K562 (cell line): ENCODE data around the gene PAN3. TPM values are rescaled to one million over a fixed set of nuclear protein-coding genes. Genes with fewer than 3 reads are reported as not detected.

Experiments used
- ATAC-seq: fragments of 200-7000 bp; cut with Tn5 transposase; 3 replicates; pipeline ENCODE4 v1.9.1; 2020; ENCODE audit warnings: moderate library complexity
- BruUV-seq: library from RNA; stranded (reverse); fragments of 400-500 nt; replicated peaks from 2 replicates; lab custom pipeline; 2021; lab: Mats Ljungman, UMichigan
- CTCF ChIA-PET: fragments of 300-600 bp; formaldehyde crosslinking; extraction: SDS; loops from one replicate; lab custom pipeline; 2021; ENCODE audit warnings: low intra/inter-chr PET ratio; lab: Yijun Ruan, JAX
- POLR2A ChIA-PET: fragments of 300-600, 350-650 bp; sonication (Branson Sonifier 250); formaldehyde crosslinking; extraction: SDS; loops from one replicate; lab custom pipeline; 2021; ENCODE audit warnings: antibody characterized with exemption, inconsistent platforms; lab: Yijun Ruan, JAX
- DNase-seq, 4 experiments: peaks; one replicate each; pipeline versions ENCODE4 v3.0.0 to v3.0.0-alpha.2; 2011 to 2018; ENCODE audit warnings: low spot score in 3 of 4, mixed read lengths in 3 of 4; ENCODE audit errors: extremely low read depth in 1 of 4
- FAIRE-seq: peaks from 2 replicates; lab custom pipeline; 2011; peaks lifted over from hg19 to GRCh38; lab: Jason Lieb, UNC
- H2AFZ ChIP-seq: 2 replicates; pipeline ENCODE4 v1.6.0; 2011; ENCODE audit warnings: low read depth, low read length, control low read depth, inconsistent platforms
- H3K27ac ChIP-seq: fragments of 200-600 bp; 3 replicates; pipeline ENCODE4 v1.8.0; 2011; ENCODE audit warnings: low read depth, mild to moderate bottlenecking, control low read depth, inconsistent platforms, low read length, moderate library complexity, mixed read lengths; ENCODE audit errors: extremely low read depth
- H3K27me3 ChIP-seq, 2 experiments: fragments of 300-600 bp in 1 of 2; 2 replicates in 1 of 2; 3 replicates in 1 of 2; pipeline versions ENCODE4 v1.6.0 to v1.8.0; 2011; ENCODE audit warnings: inconsistent platforms in 2 of 2, low read length in 2 of 2, mild to moderate bottlenecking in 1 of 2, mixed read lengths in 1 of 2, moderate library complexity in 1 of 2; ENCODE audit not compliant: control insufficient read depth in 2 of 2, insufficient read depth in 2 of 2
- H3K36me3 ChIP-seq: fragments of 300-600 bp; 3 replicates; pipeline ENCODE4 v1.8.0; 2011; ENCODE audit warnings: mild to moderate bottlenecking, low read length, inconsistent platforms; ENCODE audit not compliant: control insufficient read depth, insufficient read depth
- H3K4me1 ChIP-seq, 2 experiments: fragments of 200-600 bp in 1 of 2; replicated peaks in 1 of 2; 2 replicates in 1 of 2; 3 replicates in 1 of 2; pipeline versions ENCODE4 v1.5.1 to v1.8.0; 2011; ENCODE audit warnings: inconsistent platforms in 2 of 2, low read length in 2 of 2, mild to moderate bottlenecking in 1 of 2, mixed read lengths in 1 of 2, moderate library complexity in 1 of 2; ENCODE audit not compliant: control insufficient read depth in 2 of 2, insufficient read depth in 2 of 2
- H3K4me2 ChIP-seq: 2 replicates; pipeline ENCODE4 v1.6.1; 2011; ENCODE audit warnings: low read length, control low read depth, inconsistent platforms, mixed read lengths; ENCODE audit not compliant: insufficient read depth
- H3K4me3 ChIP-seq: fragments of 200-600 bp; sonication (generic), shearing (Covaris generic); 2 replicates; pipeline ENCODE4 v1.5.1; 2016; ENCODE audit warnings: control low read depth, inconsistent platforms
- H3K79me2 ChIP-seq: fragments of 200-600 bp; 3 replicates; pipeline ENCODE4 v1.8.0; 2011; ENCODE audit warnings: low read length, inconsistent platforms; ENCODE audit not compliant: control insufficient read depth, insufficient read depth
- H3K9ac ChIP-seq, 2 experiments: 2 replicates each; pipeline versions ENCODE4 v1.6.0 to v1.6.1; 2011; ENCODE audit warnings: low read depth in 2 of 2, low read length in 2 of 2, control low read depth in 1 of 2, inconsistent platforms in 1 of 2, mild to moderate bottlenecking in 1 of 2, mixed read lengths in 1 of 2; ENCODE audit not compliant: insufficient read depth in 1 of 2
- H3K9me1 ChIP-seq: one replicate; pipeline ENCODE4 v1.6.0; 2011; ENCODE audit warnings: inconsistent platforms, mild to moderate bottlenecking, low read length, moderate library complexity; ENCODE audit not compliant: control insufficient read depth, insufficient read depth
- H3K9me3 ChIP-seq: replicated peaks from 2 replicates; pipeline ENCODE4 v1.5.1; 2011; ENCODE audit warnings: low read depth, low read length, inconsistent platforms; ENCODE audit not compliant: control insufficient read depth, insufficient read depth
- H4K20me1 ChIP-seq: replicated peaks from 2 replicates; pipeline ENCODE4 v1.6.1; 2011; ENCODE audit warnings: low read length, inconsistent platforms, mixed read lengths; ENCODE audit not compliant: control insufficient read depth, insufficient read depth
- ATF7 ChIP-seq: fragments of 450-650 bp; IDR thresholded peaks from 2 replicates; pipeline ENCODE4 v1.7.1; 2014; ENCODE audit warnings: mild to moderate bottlenecking, moderate library complexity
- C11orf30 ChIP-seq: fragments of 450-650 bp; IDR thresholded peaks from 2 replicates; pipeline ENCODE4 v1.6.1; 2016; ENCODE audit warnings: low read depth, mild to moderate bottlenecking
- CGGBP1 ChIP-seq: fragments of 250-450 bp; sonication (Bioruptor Pico); IDR thresholded peaks from 2 replicates; pipeline ENCODE4 v1.9.0; 2021; ENCODE audit warnings: mild to moderate bottlenecking
- CTBP1 ChIP-seq: fragments of 450-650 bp; IDR thresholded peaks from 2 replicates; pipeline ENCODE4 v1.6.1; 2016; ENCODE audit warnings: borderline replicate concordance
- EGR1 ChIP-seq: fragments of 450-650 bp; conservative IDR thresholded peaks from 2 replicates; pipeline ENCODE4 v1.6.1; 2017; ENCODE audit warnings: mild to moderate bottlenecking
- ELK1 ChIP-seq: sonication (generic); formaldehyde crosslinking; IDR thresholded peaks from 2 replicates; pipeline ENCODE4 v1.8.1; 2022; ENCODE audit warnings: missing genetic modification reagents
- FOSL1 ChIP-seq: fragments of 200-800 bp; sonication (Bioruptor generic); conservative IDR thresholded peaks from 2 replicates; pipeline ENCODE4 v1.6.1; 2016; ENCODE audit warnings: missing genetic modification characterization, missing compliant biosample characterization
- SAP30 ChIP-seq: fragments of 200-600 bp; sonication (generic); IDR thresholded peaks from 2 replicates; pipeline ENCODE4 v1.6.1; 2012; ENCODE audit warnings: borderline replicate concordance, low read depth, mild to moderate bottlenecking, moderate library complexity, low read length, control low read depth, inconsistent platforms; ENCODE audit not compliant: insufficient read depth, poor library complexity, severe bottlenecking
- WGBS: fragments of 100-300 bp; shearing (Covaris generic); methylation state at CpG from one replicate; pipeline ENCODE4 v1.1.6; 2016; ENCODE audit warnings: low coverage, mixed read lengths; ENCODE audit not compliant: insufficient coverage; ENCODE audit errors: missing lambda C conversion rate; 5-methylcytosine and 5-hydroxymethylcytosine counted together
- in situ Hi-C: fragments of 300-500 bp; cut with MboI; formaldehyde crosslinking; loops from 4 replicates; pipeline ENCODE4 v1.15.0; 2018; ENCODE audit warnings: inconsistent platforms, mixed read lengths
- intact Hi-C: fragments of 100-400 bp; cut with micrococcal nuclease; formaldehyde crosslinking; loops from 2 replicates; pipeline ENCODE4 v1.14.2; 2022
- polyA plus RNA-seq, 8 experiments: library from polyadenylated mRNA; depleted of rRNA in 4 of 8; stranded (reverse) in 5 of 8; unstranded in 3 of 8; fragments of >200 nt; fragmentation: Nextera tagmentation in 2 of 8; fragmentation: Illumina TruSeq in 1 of 8; extraction: Ambion mirVana in 2 of 8; extraction: Trizol in 1 of 8; gene quantifications; 2 replicates each; pipeline versions ENCODE4 v1.2.1 to v1.2.3, GENCODE V29; 2011 to 2014; ENCODE audit warnings: inconsistent platforms in 1 of 8, missing spikeins in 1 of 8
- total RNA-seq, 7 experiments: library from RNA; depleted of rRNA in 6 of 7; stranded (reverse); fragments of >200 nt in 6 of 7; fragmentation: Illumina TruSeq in 2 of 7; extraction: Trizol in 2 of 7; gene quantifications; 2 replicates each; pipeline versions ENCODE4 v1.2.1 to v1.2.3, GENCODE V29; 2011 to 2021; ENCODE audit warnings: low replicate concordance in 1 of 7

Gene PAN3
- total and polyA plus RNA-seq, 9 of the 15 experiments (the other 6 are each of a cell fraction or from before 2014, with no cell fraction given) = 7.2 to 19.9 (median 11.6) TPM

GRCh38 chr13:28329395-28330158, 191.2 kb downstream of the PAN3 start:
- Histone ChIP-seq H3K4me1 (peaks cover 3 to 9% of the 10 kb centered on the region in 2 experiments; a peak in 4 of 5 replicates), H2AFZ (peak overlapping the region; percentile 1; the same call in 1 of the 2 replicates), H3K9ac (peak overlapping the region in 1 of 2 experiments; percentile 80; a peak in 1 of 4 replicates), H3K9me3 (no peaks in the 10 kb centered on the region), H3K9me1 (no peaks in the 10 kb centered on the region), H3K27ac (no peak overlapping the region), H3K4me2 (peak overlapping the region; percentile 1; the same call in 1 of the 2 replicates), H3K4me3 (no peak overlapping the region), H3K79me2 (no peaks in the 10 kb centered on the region), H3K36me3 (no peaks in the 10 kb centered on the region), H3K27me3 (no peaks in the 10 kb centered on the region), H4K20me1 (no peaks in the 10 kb centered on the region)
- DNase-seq = peak in 2 of 4 experiments; percentile 14 to 21
- WGBS = 37% methylated on average over 14 of the region's 17 CpGs
- intact Hi-C loops (loop anchor here (10.0 kb wide), 2 partner anchors 155 to 195 kb away; no protein-coding TSS in a partner anchor), in situ Hi-C loops (loop anchor here (10.0 kb wide), 2 partner anchors 305 to 465 kb away; no protein-coding TSS in a partner anchor)
- TF ChIP-seq SAP30 (no peak), FOSL1 (tag) (peak; percentile 45), ELK1 (CRISPR knock-in tag) (no peak), EGR1 (no peak), CTBP1 (0 out of 2 replicates have a peak, but pooled peaks have one; percentile 25), ATF7 (no peak), CGGBP1 (CRISPR knock-in tag) (no peak), C11orf30 (peak; percentile 11; the same call in 1 of the 2 replicates)
- no peak for FAIRE-seq
- POLR2A ChIA-PET = no interaction called here
- no TSS peak for BruUV-seq
- ATAC-seq = no peak; the same call in 1 of the 3 replicates
- CTCF ChIA-PET = no interaction called here
